ENCODE data around the gene SYVN1. TPM values are rescaled to one million over a fixed set of nuclear protein-coding genes. Genes with fewer than 3 reads are reported as not detected.
"Not testable (repeated sequence)": the region's sequence is repeated elsewhere in the genome, so short reads cannot be mapped to it uniquely, and the experiment has no call there.

SYVN1 gene
- total and polyA plus RNA-seq, 10 donors, result 35.1 to 152 (median 98.6) TPM

DNA sequence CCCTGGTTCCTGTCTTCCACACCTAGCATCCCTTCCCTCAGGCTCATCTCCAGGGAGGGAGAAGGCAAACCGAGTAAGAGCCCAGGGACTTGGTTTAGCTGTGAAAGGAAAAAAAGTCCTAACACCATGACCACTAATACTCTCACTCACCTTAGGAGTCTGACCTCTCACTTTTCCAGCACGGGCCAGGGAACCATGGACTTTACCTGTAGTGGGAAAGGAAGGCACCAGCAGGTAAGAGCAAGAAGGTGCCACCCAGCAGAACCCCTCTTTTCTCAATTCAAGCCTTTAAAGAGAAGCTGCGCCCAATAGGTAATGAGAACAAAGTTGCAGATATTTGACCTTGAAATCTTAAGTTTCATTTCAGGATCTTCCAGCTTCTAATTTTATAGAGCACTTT is 13.5 kb downstream of the SYVN1 start:
- Histone ChIP-seq H3K9me3 (no peaks in the 10 kb centered on the region), H3K4me3 (peak overlapping the region; percentile 67 to 96 (median 86)), H3K4me1 (peaks cover 24 to 86% (median 61%) of the 10 kb centered on the region in 6 donors), H3K27ac (peak overlapping the region in 7 of 8 donors; percentile 93 to 98 (median 96)), H3K27me3 (replicated peaks in 1 of 7) (no peaks in the 10 kb centered on the region), H3K36me3 (peaks cover 0 to 65% (median 51%) of the 10 kb centered on the region in 6 donors)
- no peak for DNase-seq
- intact Hi-C loops (cut with DNase I; ENCODE audit: low total_unique reads), result no loop called here
- no peak for TF ChIP-seq POLR2AphosphoS5 (IDR thresholded peaks at IDR 0.05)
- WGBS, 5 donors, result 81 to 96% (median 89%) methylated on average over 3 of the region's 3 CpGs

DNA sequence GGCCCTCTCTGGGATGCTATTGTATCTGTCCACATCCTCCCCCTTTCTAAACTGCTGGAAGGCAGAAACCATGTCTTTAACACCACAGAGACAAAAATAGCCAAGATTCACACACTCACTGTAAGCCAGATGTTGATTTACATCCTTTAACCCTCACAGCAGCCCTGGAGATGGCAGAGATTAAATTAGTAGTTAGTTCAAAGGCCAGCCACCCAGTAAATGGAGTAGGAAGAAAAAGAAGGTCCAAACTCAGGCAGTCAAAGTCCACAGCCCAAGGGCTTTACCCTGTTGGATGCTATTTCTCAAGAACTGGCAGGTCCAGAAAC is 14.7 kb downstream of the SYVN1 start:
- intact Hi-C loops (cut with DNase I; ENCODE audit: low total_unique reads), result loop anchor here (5.0 kb wide), 1 partner anchor 63 kb away; the partner anchor contains the start of gene CAPN1
- Histone ChIP-seq H3K4me3 (no peak overlapping the region), H3K4me1 (peaks cover 27 to 92% (median 68%) of the 10 kb centered on the region in 6 donors), H3K27me3 (replicated peaks in 1 of 7) (no peaks in the 10 kb centered on the region), H3K27ac (peak overlapping the region in 3 of 8 donors; percentile 91 to 98 (median 93)), H3K36me3 (peaks cover 0 to 63% (median 42%) of the 10 kb centered on the region in 6 donors), H3K9me3 (no peaks in the 10 kb centered on the region)
- TF ChIP-seq, protein P1, sequence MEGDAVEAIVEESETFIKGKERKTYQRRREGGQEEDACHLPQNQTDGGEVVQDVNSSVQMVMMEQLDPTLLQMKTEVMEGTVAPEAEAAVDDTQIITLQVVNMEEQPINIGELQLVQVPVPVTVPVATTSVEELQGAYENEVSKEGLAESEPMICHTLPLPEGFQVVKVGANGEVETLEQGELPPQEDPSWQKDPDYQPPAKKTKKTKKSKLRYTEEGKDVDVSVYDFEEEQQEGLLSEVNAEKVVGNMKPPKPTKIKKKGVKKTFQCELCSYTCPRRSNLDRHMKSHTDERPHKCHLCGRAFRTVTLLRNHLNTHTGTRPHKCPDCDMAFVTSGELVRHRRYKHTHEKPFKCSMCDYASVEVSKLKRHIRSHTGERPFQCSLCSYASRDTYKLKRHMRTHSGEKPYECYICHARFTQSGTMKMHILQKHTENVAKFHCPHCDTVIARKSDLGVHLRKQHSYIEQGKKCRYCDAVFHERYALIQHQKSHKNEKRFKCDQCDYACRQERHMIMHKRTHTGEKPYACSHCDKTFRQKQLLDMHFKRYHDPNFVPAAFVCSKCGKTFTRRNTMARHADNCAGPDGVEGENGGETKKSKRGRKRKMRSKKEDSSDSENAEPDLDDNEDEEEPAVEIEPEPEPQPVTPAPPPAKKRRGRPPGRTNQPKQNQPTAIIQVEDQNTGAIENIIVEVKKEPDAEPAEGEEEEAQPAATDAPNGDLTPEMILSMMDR (IDR thresholded peaks at IDR 0.05 in 8 of 11, conservative IDR thresholded peaks at IDR 0.05 in 3 of 11), result no peak
- no peak for TF ChIP-seq POLR2A (IDR thresholded peaks at IDR 0.05)
- TF ChIP-seq POLR2AphosphoS5 (IDR thresholded peaks at IDR 0.05), result no peak
- no peak for DNase-seq

DNA sequence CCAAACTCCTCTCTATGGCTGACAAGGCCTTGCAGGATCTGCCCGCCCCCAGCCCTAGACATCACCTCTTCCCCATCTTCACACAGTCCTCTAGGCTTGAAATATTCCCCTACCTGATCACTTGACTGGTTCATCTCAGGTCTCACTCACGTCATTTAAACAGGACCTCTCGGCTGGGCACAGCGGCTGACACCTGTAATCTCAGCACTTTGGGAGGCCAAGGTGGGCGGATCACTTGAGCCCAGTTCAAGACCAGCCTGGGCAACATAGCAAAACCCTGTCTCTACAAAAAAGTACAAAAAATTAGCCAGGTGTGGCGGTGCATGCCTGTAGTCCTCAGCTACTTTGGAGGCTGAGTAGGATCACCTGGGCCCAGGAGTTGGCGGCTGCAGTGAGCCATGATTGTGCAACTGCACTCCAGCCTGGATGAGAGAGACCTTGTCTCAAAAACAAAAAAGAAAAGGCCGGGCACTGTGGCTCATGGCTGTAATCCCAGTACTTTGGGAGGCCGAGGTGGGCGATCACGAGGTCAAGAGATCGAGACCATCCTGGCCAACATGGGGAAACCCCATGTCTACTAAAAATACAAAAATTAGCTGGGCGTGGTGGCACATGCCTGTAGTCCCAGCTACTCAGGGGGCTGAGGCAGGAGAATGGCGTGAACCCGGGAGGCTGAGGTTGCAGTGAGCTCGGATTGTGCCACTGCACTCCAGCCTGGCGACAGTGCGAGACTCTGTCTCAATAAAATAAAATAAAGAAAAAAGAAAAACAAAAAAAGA is 15.2 kb downstream of the SYVN1 start:
- H3K27me3 ChIP-seq (replicated peaks in 1 of 7); DNase-seq; H3K4me3 ChIP-seq; H3K9me3 ChIP-seq: not testable (repeated sequence)
- TF ChIP-seq POLR2AphosphoS5 (IDR thresholded peaks at IDR 0.05), result peak in 2 of 3 donors; percentile 6 to 12
- WGBS, 5 donors, result 86 to 91% (median 90%) methylated on average over 18 of the region's 18 CpGs
- Histone ChIP-seq H3K36me3 (peaks cover 0 to 58% (median 38%) of the 10 kb centered on the region in 6 donors), H3K4me1 (peaks cover 27 to 89% (median 66%) of the 10 kb centered on the region in 6 donors), H3K27ac (peak overlapping the region in 6 of 8 donors; percentile 20 to 98 (median 89))
- intact Hi-C loops (cut with DNase I; ENCODE audit: low total_unique reads), result loop anchor here (5.0 kb wide), 1 partner anchor 63 kb away; the partner anchor contains the start of gene CAPN1

DNA sequence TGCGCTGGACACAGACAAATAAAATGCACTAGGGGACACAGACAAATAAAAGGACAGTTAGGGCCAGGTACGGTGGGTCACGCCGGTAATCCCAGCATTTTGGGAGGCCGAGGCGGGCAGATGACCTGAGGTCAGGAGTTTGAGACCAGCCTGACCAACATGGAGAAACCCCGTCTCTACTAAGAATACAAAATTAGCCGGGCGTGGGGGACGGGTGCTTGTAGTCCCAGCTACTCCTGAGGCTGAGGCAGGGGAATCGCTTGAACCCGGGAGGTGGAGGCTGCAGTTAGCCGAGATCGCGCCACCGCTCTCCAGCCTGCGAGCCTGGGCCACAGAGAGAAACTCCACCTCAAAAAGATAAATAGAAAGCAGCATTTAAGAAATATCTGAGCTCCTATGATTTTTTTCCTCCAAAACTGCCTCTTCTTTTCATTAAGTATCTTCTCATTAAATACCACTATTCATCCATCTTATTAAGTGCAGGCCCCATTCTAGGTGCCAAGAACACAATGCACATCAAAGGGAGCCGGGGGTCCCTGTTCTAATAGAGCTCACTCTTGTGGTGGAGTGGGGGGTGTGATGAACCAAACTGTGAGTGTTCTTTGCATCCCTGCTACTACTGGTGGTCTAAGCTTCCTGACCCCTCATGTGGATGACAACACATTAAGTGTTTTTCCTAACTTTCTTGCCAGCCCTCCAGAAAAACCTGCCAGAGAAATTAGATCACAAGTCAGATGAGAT is 16.1 kb downstream of the SYVN1 start:
- Histone ChIP-seq H3K27me3 (replicated peaks in 1 of 7) (no peaks in the 10 kb centered on the region), H3K27ac (peak overlapping the region in 7 of 8 donors; percentile 82 to 98 (median 89)), H3K4me1 (peaks cover 27 to 89% (median 66%) of the 10 kb centered on the region in 6 donors), H3K9me3 (no peaks in the 10 kb centered on the region), H3K4me3 (peak overlapping the region in 2 of 8 donors; percentile 92 to 95), H3K36me3 (peaks cover 0 to 56% (median 38%) of the 10 kb centered on the region in 6 donors)
- DNase-seq, result peak; percentile 82
- intact Hi-C loops (cut with DNase I; ENCODE audit: low total_unique reads), result loop anchor here (5.0 kb wide), 1 partner anchor 64 kb away; the partner anchor contains the start of gene CAPN1
- no peak for TF ChIP-seq POLR2A (IDR thresholded peaks at IDR 0.05)
- no peak for TF ChIP-seq POLR2AphosphoS5 (IDR thresholded peaks at IDR 0.05)
- TF ChIP-seq, protein P1 (IDR thresholded peaks at IDR 0.05 in 8 of 11, conservative IDR thresholded peaks at IDR 0.05 in 3 of 11), result peak in 4 of 11 experiments; percentile 7 to 62 (median 56)
- 83 to 89% (median 86%) methylated on average over 18 of the region's 18 CpGs for WGBS, 5 donors
